ENCODE data around the gene KRTAP12-2. TPM values are rescaled to one million over a fixed set of nuclear protein-coding genes. Genes with fewer than 3 reads are reported as not detected.
"Not testable (repeated sequence)": the region's sequence is repeated elsewhere in the genome, so short reads cannot be mapped to it uniquely, and the experiment has no call there.

Gene KRTAP12-2
- total RNA-seq, 2 donors from 2014 or later = not detected

DNA sequence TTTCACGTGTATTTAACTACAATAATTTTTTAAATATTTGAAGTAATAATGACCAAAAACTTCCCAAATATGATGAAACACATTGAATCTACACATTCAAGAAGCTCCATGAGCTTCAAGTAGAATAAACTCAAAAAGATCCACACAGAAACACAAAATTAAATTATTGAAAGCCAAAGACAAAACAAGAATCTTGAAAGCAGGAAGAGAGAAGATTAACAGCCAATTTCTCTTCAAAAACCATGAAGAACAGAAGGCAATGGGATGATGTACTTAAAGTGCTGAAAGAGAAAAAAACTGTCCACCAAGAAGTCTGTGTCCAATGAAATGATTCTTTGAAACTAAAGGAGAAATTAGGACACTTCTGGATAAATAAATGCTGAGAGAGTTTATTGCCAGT lies 34.7 kb downstream of the KRTAP12-2 start:
- Histone ChIP-seq H3K4me3 (no peak overlapping the region), H3K4me1 (replicated peaks) (no peaks in the 10 kb centered on the region), H3K36me3 (no peaks in the 10 kb centered on the region), H3K9me3 (no peaks in the 10 kb centered on the region), H3K27ac (no peak overlapping the region), H3K27me3 (replicated peaks; ENCODE audit: insufficient read depth) (no peaks in the 10 kb centered on the region)
- intact Hi-C loops (cut with DNase I) = no loop called here
- no peak for TF ChIP-seq POLR2AphosphoS5 (IDR thresholded peaks at IDR 0.05)
- TF ChIP-seq CTCF (IDR thresholded peaks at IDR 0.05) = no peak
- no peak for TF ChIP-seq POLR2A (IDR thresholded peaks at IDR 0.05)
- no peak for DNase-seq (ENCODE audit: low spot score)
- 95% methylated on average over 1 of the region's 1 CpG for WGBS

DNA sequence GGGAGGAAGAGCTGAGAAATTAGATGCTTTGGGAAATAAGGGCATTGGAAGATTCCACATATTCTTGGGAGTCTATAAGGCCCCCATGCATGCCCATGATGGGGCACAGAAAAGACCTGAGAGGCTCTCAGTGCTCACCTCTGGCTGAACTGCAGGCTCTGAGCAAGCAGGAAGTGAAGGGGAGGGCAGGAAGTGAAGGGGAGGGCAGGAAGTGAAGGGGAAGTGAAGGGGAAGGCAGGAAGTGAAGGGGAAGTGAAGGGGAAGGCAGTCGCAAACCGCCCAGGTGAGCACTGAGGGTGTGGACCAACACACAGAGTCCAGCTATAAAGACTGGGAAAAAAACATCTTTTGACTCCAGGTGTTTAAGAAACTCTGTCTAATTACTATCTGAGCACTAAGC lies 36.3 kb downstream of the KRTAP12-2 start:
- H3K4me1 ChIP-seq (replicated peaks) = no peaks in the 10 kb centered on the region
- no peaks in the 10 kb centered on the region for H3K36me3 ChIP-seq
- no peak for TF ChIP-seq POLR2AphosphoS5 (IDR thresholded peaks at IDR 0.05)
- no peak for TF ChIP-seq POLR2A (IDR thresholded peaks at IDR 0.05)
- TF ChIP-seq CTCF (IDR thresholded peaks at IDR 0.05) = no peak
- no peak overlapping the region for H3K4me3 ChIP-seq
- no peak for DNase-seq (ENCODE audit: low spot score)
- intact Hi-C loops (cut with DNase I) = no loop called here
- no peaks in the 10 kb centered on the region for H3K27me3 ChIP-seq (replicated peaks; ENCODE audit: insufficient read depth)
- no peaks in the 10 kb centered on the region for H3K9me3 ChIP-seq
- WGBS = 91% methylated on average over 2 of the region's 2 CpGs
- H3K27ac ChIP-seq = no peak overlapping the region

DNA sequence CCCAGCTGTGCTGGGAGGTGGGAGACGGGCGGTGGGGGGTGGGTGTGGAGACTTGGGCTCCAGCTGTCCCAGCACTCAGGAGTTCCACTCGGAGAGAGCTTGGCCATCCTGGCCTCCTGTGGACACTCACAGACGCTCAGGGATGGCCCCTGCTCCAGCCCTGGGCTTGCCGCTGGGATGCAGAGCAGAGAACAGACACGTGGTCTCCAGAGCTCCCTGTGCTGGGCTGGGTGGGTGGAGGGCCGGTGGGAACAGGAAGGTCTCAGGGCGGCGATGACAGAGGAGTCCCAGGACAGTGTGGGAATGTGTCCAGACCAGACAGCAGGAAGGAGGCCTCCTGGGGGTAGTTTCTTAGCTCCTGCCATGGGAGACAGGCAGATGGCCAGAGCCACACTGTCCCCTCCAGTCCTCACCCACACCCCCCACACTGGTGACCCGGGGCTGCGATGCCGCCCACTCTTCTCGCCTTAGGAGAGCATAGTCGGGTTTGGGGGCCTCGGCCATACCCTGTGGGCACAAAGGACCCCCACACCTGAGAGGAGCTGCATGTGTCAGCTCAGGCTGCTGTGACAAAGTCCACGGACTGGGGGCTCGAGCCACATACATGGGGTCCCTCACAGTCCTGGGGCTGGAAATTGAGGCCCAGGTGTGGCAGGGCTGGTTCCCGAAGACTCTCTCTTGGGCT lies 37.9 kb downstream of the KRTAP12-2 start:
- Histone ChIP-seq H3K27ac (no peak overlapping the region), H3K36me3 (no peaks in the 10 kb centered on the region), H3K9me3 (no peaks in the 10 kb centered on the region), H3K4me1 (replicated peaks) (no peaks in the 10 kb centered on the region), H3K4me3 (no peak overlapping the region), H3K27me3 (replicated peaks; ENCODE audit: insufficient read depth) (no peaks in the 10 kb centered on the region)
- WGBS = 80% methylated on average over 16 of the region's 18 CpGs
- intact Hi-C loops (cut with DNase I) = no loop called here
- no peak for DNase-seq (ENCODE audit: low spot score)
- no peak for TF ChIP-seq POLR2AphosphoS5 (IDR thresholded peaks at IDR 0.05)
- no peak for TF ChIP-seq CTCF (IDR thresholded peaks at IDR 0.05)
- no peak for TF ChIP-seq POLR2A (IDR thresholded peaks at IDR 0.05)

DNA sequence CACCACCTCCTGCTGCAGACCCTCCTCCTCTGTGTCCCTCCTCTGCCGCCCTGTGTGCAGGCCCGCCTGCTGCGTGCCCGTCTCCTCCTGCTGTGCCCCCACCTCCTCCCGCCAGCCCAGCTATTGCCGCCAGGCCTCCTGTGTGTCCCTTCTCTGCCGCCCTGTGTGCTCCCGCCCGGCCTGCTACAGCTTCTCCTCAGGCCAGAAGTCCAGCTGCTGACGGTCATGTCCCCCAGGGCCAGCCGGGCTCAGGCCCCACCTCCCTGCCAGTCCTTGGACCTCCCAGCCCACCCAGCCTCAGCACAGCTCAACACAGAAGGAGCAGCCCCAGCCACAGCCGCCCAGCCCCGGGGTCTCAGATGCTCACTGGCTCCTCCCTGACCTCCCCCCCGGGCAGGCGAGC lies 38.9 kb downstream of the KRTAP12-2 start:
- H3K4me1 ChIP-seq (replicated peaks); DNase-seq (ENCODE audit: low spot score); H3K4me3 ChIP-seq; H3K9me3 ChIP-seq; H3K27ac ChIP-seq; intact Hi-C loops (cut with DNase I); H3K36me3 ChIP-seq; H3K27me3 ChIP-seq (replicated peaks; ENCODE audit: insufficient read depth): not testable (repeated sequence)
- 23% methylated on average over 9 of the region's 15 CpGs for WGBS

DNA sequence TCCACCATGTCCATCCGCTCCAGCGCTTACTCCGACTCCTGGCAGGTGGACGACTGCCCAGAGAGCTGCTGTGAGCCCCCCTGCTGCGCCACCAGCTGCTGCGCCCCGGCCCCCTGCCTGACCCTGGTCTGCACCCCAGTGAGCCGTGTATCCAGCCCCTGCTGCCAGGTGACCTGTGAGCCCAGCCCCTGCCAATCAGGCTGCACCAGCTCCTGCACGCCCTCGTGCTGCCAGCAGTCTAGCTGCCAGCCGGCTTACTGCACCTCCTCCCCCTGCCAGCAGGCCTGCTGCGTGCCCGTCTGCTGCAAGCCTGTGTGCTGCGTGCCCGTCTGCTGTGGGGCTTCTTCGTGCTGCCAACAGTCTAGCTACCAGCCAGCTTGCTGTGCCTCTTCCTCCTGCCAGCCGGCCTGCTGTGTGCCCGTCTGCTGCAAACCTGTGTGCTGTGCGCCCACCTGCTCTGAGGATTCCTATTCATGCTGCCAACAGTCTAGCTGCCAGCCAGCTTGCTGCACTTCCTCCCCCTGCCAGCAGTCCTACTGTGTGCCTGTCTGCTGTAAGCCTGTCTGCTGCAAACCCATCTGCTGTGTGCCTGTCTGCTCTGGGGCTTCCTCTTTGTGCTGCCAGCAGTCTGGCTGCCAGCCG lies 39.4 kb downstream of the KRTAP12-2 start:
- H3K36me3 ChIP-seq; H3K4me1 ChIP-seq (replicated peaks); H3K9me3 ChIP-seq; intact Hi-C loops (cut with DNase I); H3K27me3 ChIP-seq (replicated peaks; ENCODE audit: insufficient read depth); H3K27ac ChIP-seq; H3K4me3 ChIP-seq; DNase-seq (ENCODE audit: low spot score): not testable (repeated sequence)
- 75% methylated on average over 17 of the region's 20 CpGs for WGBS

GRCh38 chr21:44626673-44627143 lies 40.0 kb downstream of the KRTAP12-2 start, which contains the start of gene KRTAP10-9:
KRTAP10-9 (plus strand) TSS chr21:44627093; CDS start chr21:44627172, 79 bp downstream.
- H3K4me3 ChIP-seq = no peak within 1 kb of the TSS
- no peak for TF ChIP-seq POLR2AphosphoS5 (IDR thresholded peaks at IDR 0.05)
- TF ChIP-seq CTCF (IDR thresholded peaks at IDR 0.05) = no peak
- no peak for TF ChIP-seq POLR2A (IDR thresholded peaks at IDR 0.05)
- WGBS = 59% methylated on average over 7 of the region's 7 CpGs
- no peaks in the 10 kb centered on the region for H3K27me3 ChIP-seq (replicated peaks; ENCODE audit: insufficient read depth)
- no peaks in the 10 kb centered on the region for H3K9me3 ChIP-seq
- no peaks in the 10 kb centered on the region for H3K4me1 ChIP-seq (replicated peaks)
- no peaks in the 10 kb centered on the region for H3K36me3 ChIP-seq
- H3K27ac ChIP-seq = no peak within 1 kb of the TSS
- no peak for DNase-seq (ENCODE audit: low spot score)
- intact Hi-C loops (cut with DNase I) = no loop called here

All from prostate gland (tissue), 2 donors.